Measurements from ENCODE around the gene OGFRL1.

Gene OGFRL1

DNA sequence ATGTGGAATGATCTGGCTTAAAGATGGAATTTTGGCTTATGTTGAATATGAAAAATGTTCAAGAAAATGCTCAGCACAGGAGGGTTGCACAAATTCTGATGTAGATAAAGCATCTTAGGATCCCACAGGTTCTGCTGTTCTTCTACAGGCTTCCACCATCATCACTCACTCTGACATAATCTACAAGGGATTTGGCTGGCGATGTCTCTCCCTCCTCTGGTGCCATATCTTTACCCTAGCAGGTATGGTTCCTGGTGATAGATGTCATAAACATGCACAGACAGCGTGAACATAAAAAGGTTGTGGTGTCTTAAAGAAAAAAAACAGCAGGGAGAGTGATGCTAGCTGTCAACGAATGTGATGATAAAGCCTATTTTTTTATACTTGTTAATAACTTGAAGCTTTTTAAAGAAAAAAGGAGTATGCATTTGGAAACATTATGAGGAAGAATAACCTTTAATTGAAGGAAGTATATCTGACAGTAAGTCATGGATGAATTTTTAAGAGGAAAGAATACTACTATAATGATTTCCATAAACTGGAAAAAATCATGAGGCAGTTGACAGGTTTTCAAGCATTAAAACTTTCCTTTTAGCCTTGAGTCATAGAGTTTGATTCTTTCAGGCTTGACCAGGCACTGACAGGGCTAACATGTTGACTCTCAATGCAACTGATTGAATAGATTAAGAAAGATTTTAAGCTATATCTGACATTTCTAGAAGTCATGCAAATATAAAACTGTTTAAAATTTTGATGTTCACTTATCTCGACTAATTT is 50.1 kb downstream of the OGFRL1 start:
- H3K4me3 ChIP-seq (ENCODE audit: low read depth, low read length), result no peak overlapping the region
- DNase-seq (ENCODE audit: low read depth), result no peak

DNA sequence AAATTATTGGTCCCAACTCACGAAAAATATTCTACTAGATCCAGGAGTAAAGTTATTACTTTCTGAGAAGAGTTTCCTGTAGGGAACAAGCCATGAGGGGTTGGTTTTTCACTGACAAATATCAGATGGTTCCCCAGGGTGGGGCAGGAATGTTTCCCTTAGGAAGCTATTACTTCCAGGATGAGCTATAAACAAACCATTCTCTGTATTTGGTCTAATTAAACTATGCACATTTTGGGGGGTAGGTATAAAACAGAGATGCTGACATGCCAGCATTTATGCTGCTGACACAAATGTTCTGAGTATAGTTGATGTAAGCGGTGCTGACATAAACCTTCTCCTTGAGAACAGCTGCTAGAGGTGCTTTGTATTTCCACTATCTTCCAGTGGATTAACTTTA is 54.2 kb downstream of the OGFRL1 start:
- no peak for DNase-seq (ENCODE audit: low read depth)
- H3K4me3 ChIP-seq (ENCODE audit: low read depth, low read length), result no peak overlapping the region
- TF ChIP-seq, protein P1, sequence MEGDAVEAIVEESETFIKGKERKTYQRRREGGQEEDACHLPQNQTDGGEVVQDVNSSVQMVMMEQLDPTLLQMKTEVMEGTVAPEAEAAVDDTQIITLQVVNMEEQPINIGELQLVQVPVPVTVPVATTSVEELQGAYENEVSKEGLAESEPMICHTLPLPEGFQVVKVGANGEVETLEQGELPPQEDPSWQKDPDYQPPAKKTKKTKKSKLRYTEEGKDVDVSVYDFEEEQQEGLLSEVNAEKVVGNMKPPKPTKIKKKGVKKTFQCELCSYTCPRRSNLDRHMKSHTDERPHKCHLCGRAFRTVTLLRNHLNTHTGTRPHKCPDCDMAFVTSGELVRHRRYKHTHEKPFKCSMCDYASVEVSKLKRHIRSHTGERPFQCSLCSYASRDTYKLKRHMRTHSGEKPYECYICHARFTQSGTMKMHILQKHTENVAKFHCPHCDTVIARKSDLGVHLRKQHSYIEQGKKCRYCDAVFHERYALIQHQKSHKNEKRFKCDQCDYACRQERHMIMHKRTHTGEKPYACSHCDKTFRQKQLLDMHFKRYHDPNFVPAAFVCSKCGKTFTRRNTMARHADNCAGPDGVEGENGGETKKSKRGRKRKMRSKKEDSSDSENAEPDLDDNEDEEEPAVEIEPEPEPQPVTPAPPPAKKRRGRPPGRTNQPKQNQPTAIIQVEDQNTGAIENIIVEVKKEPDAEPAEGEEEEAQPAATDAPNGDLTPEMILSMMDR (IDR thresholded peaks at IDR 0.05; ENCODE audit: low read depth, low read length, missing control alignments), result no peak

More for the DNA sequence above, 50.1 kb downstream of the OGFRL1 start:
- TF ChIP-seq, protein P1 (IDR thresholded peaks at IDR 0.05; ENCODE audit: low read depth, low read length, missing control alignments), result no peak

DNA sequence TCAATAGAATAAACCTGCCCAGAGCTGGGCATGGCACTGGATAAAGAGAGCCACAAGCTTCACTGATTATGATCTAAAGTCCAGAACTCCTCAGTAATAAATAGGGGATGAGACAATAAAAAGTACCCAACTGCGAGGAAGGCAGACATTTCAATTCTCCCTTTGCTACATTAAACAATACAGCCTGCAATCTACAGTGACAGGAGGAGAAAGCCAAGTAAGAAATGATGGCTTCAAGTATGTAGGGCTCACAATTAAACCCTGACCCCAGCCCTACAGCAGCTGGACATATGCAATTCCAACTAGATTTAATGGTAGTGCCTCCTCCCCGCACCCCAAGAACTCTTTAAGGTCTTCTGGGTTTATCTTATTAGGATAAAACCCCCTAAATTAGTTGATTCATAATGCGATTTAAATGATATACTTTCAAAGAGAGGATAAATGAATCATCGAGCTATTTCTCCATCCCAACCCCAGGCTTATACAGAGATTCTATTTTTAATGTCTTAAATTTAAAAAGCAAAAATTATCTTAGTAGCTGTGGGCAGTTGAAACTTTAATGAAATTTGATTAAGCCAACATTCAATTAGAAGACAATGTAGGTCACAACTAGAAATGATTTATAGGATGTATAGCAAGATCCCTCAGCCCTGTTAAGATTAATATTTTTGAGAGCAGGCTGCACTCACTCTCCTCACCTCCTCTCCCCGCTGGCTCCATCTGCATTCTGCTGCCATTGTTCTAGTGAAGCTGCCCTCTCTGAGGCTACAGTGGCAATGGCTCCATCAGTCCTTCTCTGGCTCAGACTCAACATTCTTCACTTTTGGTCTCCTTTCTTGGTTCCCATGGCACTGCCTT is 57.1 kb downstream of the OGFRL1 start:
- TF ChIP-seq, protein P1 (IDR thresholded peaks at IDR 0.05; ENCODE audit: low read depth, low read length, missing control alignments), result no peak

DNA sequence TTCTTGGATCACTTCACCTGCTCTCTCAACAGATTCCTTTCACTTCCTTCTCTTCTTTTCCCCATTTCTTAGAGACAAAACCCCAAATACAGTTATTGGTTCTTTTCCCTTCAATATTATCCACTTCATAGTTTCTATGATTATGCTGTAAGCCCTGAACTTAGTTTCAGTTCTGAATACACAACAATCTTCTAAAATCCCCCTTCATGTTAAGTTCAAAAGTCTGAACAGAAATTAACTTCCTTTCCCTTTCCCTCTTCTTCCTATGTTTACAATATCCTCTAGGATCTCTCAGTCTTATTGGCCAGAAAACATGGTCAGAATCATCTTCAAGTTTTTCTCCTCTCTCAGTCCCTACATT is 57.7 kb downstream of the OGFRL1 start:
- no peak for DNase-seq (ENCODE audit: low read depth)
- TF ChIP-seq, protein P1 (IDR thresholded peaks at IDR 0.05; ENCODE audit: low read depth, low read length, missing control alignments), result no peak
- no peak overlapping the region for H3K4me3 ChIP-seq (ENCODE audit: low read depth, low read length)

More for the DNA sequence above, 57.1 kb downstream of the OGFRL1 start:
- H3K4me3 ChIP-seq (ENCODE audit: low read depth, low read length), result no peak overlapping the region
- DNase-seq (ENCODE audit: low read depth), result no peak

DNA sequence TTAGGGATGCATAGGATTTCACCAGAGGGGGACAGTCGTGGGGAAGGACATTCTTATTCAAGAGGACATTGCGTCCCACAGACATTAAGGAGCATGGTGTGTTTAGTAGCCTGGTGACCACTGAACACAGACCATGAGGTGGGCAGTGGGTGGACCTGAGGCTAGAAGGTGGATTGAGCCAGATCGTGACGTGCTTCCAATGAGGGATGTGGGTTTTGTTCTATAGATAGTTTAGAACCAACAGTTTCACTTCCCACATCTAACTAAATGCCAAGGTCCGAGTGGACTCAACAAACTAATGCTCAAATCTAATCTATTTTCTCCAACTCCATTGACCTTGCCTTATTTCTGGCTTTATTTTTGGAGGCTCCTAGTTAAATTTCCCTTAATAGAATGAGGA is 58.5 kb downstream of the OGFRL1 start:
- DNase-seq (ENCODE audit: low read depth), result no peak
- no peak overlapping the region for H3K4me3 ChIP-seq (ENCODE audit: low read depth, low read length)
- TF ChIP-seq, protein P1 (IDR thresholded peaks at IDR 0.05; ENCODE audit: low read depth, low read length, missing control alignments), result no peak

DNA sequence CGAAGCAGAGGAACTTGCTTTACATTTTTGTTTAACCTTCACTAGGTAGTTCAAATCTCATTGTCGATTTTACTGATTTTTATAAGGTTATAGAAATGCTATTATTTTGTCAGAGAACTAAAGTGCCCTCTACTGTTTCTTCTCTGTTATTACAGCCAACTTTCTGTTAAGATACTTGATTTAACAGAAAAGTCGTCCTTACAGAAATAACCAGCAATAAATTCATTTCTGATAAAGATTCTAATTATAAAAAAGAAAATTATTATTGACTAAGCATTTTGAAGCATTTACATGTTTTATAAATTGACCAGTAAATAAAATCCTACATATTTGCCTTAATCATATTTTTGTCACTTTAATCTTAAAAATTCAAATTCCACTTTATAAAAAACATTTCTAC is 60.8 kb downstream of the OGFRL1 start:
- no peak overlapping the region for H3K4me3 ChIP-seq (ENCODE audit: low read depth, low read length)
- no peak for DNase-seq (ENCODE audit: low read depth)
- TF ChIP-seq, protein P1 (IDR thresholded peaks at IDR 0.05; ENCODE audit: low read depth, low read length, missing control alignments), result peak; percentile 50
